Caco-2 (cell line): ENCODE data around the gene PMP22. TPM values are rescaled to one million over a fixed set of nuclear protein-coding genes. Genes with fewer than 3 reads are reported as not detected.

Experiments
- BruUV-seq: library from RNA; stranded (reverse); fragments of 400-500 nt; replicated peaks from 2 replicates; lab custom pipeline; 2021; lab: Mats Ljungman, UMichigan
- CTCF ChIA-PET: fragments of 300-600 bp; sonication (Branson Sonifier 250); formaldehyde crosslinking; loops from one replicate; lab custom pipeline; 2022; ENCODE audit warnings: antibody characterized with exemption; lab: Charles Lee
- POLR2A ChIA-PET: fragments of 300-600 bp; sonication (Branson Sonifier 250); formaldehyde crosslinking; loops from one replicate; lab custom pipeline; 2022; ENCODE audit warnings: antibody characterized with exemption; lab: Charles Lee
- DNase-seq, 2 experiments: peaks; one replicate each; pipeline versions ENCODE4 v3.0.0 to v3.0.0-alpha.2; 2020 to 2022
- H3K27me3 ChIP-seq: replicated peaks from 2 replicates; pipeline ENCODE4 v1.6.0; 2011; ENCODE audit warnings: low read length; ENCODE audit not compliant: control insufficient read depth, insufficient read depth
- H3K36me3 ChIP-seq: 2 replicates; pipeline ENCODE4 v1.5.1; 2011; ENCODE audit warnings: low read length; ENCODE audit not compliant: control insufficient read depth, insufficient read depth
- H3K4me1 ChIP-seq: fragments of 250-450 bp; sonication (Bioruptor Pico); 2 replicates; pipeline ENCODE4 v1.5.1; 2020; ENCODE audit warnings: mild to moderate bottlenecking
- H3K4me3 ChIP-seq: 2 replicates; pipeline ENCODE4 v1.5.1; 2011; ENCODE audit warnings: low read depth, mild to moderate bottlenecking, control low read depth, low read length
- H3K9me3 ChIP-seq: fragments of 250-450 bp; sonication (Bioruptor Pico); 2 replicates; pipeline ENCODE4 v1.5.1; 2020; ENCODE audit warnings: mild to moderate bottlenecking, moderate library complexity
- H3K27ac Mint-ChIP-seq: one replicate; pipeline ENCODE4 v1.8.0; 2022; ENCODE audit warnings: mixed read lengths; ENCODE audit not compliant: unreplicated experiment
- H3K27me3 Mint-ChIP-seq: one replicate; pipeline ENCODE4 v1.8.0; 2022; ENCODE audit warnings: mixed read lengths; ENCODE audit not compliant: insufficient read depth, unreplicated experiment
- H3K36me3 Mint-ChIP-seq: one replicate; pipeline ENCODE4 v1.8.0; 2022; ENCODE audit warnings: mild to moderate bottlenecking, mixed read lengths; ENCODE audit not compliant: insufficient read depth, unreplicated experiment
- H3K4me1 Mint-ChIP-seq: one replicate; pipeline ENCODE4 v1.8.0; 2022; ENCODE audit warnings: low read depth, mixed read lengths; ENCODE audit not compliant: unreplicated experiment
- H3K4me3 Mint-ChIP-seq: one replicate; pipeline ENCODE4 v1.8.0; 2022; ENCODE audit warnings: mild to moderate bottlenecking, moderate library complexity, mixed read lengths; ENCODE audit not compliant: unreplicated experiment
- H3K9me3 Mint-ChIP-seq: one replicate; pipeline ENCODE4 v1.8.0; 2022; ENCODE audit warnings: mixed read lengths; ENCODE audit not compliant: unreplicated experiment
- CTCF ChIP-seq, 2 experiments: fragments of 200-600 bp in 1 of 2; IDR thresholded peaks; 1 replicate in 1 of 2; 2 replicates in 1 of 2; pipeline versions ENCODE4 v1.5.1 to v1.8.0; 2011 to 2022; ENCODE audit warnings: antibody characterized with exemption in 1 of 2, control low read depth in 1 of 2, inconsistent platforms in 1 of 2, low read depth in 1 of 2, low read length in 1 of 2, mild to moderate bottlenecking in 1 of 2, moderate library complexity in 1 of 2; ENCODE audit not compliant: insufficient read depth in 1 of 2, severe bottlenecking in 1 of 2, unreplicated experiment in 1 of 2
- intact Hi-C: fragments of 100-400 bp; cut with micrococcal nuclease; formaldehyde crosslinking; loops from one replicate; pipeline ENCODE4 v1.10.0; 2022; ENCODE audit not compliant: unreplicated experiment
- total RNA-seq: library from RNA; stranded (reverse); gene quantifications from 2 replicates; pipeline ENCODE4 v1.2.3, GENCODE V29; 2022

The PMP22 gene
- total RNA-seq, 1 experiment from 2014 or later = 7.3 TPM

- no peaks in the 10 kb centered on the region for H3K9me3 Mint-ChIP-seq
These were observed 19.0 kb upstream of the PMP22 start for GRCh38 chr17:15284107-15284506.

GRCh38 chr17:15281909-15282308, 16.8 kb upstream of the PMP22 start:
- Histone ChIP-seq H3K36me3 (no peaks in the 10 kb centered on the region), H3K27me3 (no peaks in the 10 kb centered on the region), H3K4me3 (no peak overlapping the region), H3K9me3 (no peaks in the 10 kb centered on the region), H3K4me1 (no peaks in the 10 kb centered on the region)
- TF ChIP-seq CTCF (IDR thresholded peaks at IDR 0.05; ENCODE audit: insufficient read depth in 1 of 2, low read depth in 1 of 2, low read length in 1 of 2, severe bottlenecking in 1 of 2, unreplicated experiment in 1 of 2) = no peak
- intact Hi-C loops = no loop called here
- Mint-ChIP-seq H3K36me3 (no peaks in the 10 kb centered on the region), H3K27me3 (no peaks in the 10 kb centered on the region), H3K4me1 (no peaks in the 10 kb centered on the region), H3K27ac (no peak overlapping the region), H3K9me3 (no peaks in the 10 kb centered on the region), H3K4me3 (no peak overlapping the region)
- POLR2A ChIA-PET = no interaction called here
- CTCF ChIA-PET = no interaction called here
- BruUV-seq = no TSS peak
- no peak for DNase-seq

More at GRCh38 chr17:15284107-15284506, 19.0 kb upstream of the PMP22 start:
- Histone ChIP-seq H3K4me3 (no peak overlapping the region), H3K27me3 (no peaks in the 10 kb centered on the region), H3K9me3 (no peaks in the 10 kb centered on the region), H3K4me1 (no peaks in the 10 kb centered on the region), H3K36me3 (no peaks in the 10 kb centered on the region)
- Mint-ChIP-seq H3K36me3 (no peaks in the 10 kb centered on the region), H3K4me1 (no peaks in the 10 kb centered on the region), H3K4me3 (no peak overlapping the region), H3K27ac (no peak overlapping the region), H3K27me3 (no peaks in the 10 kb centered on the region)
- no peak for DNase-seq
- ChIA-PET POLR2A (no interaction called here), CTCF (no interaction called here)
- intact Hi-C loops = no loop called here
- TF ChIP-seq CTCF (IDR thresholded peaks at IDR 0.05; ENCODE audit: insufficient read depth in 1 of 2, low read depth in 1 of 2, low read length in 1 of 2, severe bottlenecking in 1 of 2, unreplicated experiment in 1 of 2) = no peak
- BruUV-seq = no TSS peak

GRCh38 chr17:15278924-15279477, 13.9 kb upstream of the PMP22 start:
- intact Hi-C loops = no loop called here
- no TSS peak for BruUV-seq
- Mint-ChIP-seq H3K4me3 (no peak overlapping the region), H3K27me3 (no peaks in the 10 kb centered on the region), H3K4me1 (no peaks in the 10 kb centered on the region), H3K27ac (no peak overlapping the region), H3K36me3 (no peaks in the 10 kb centered on the region), H3K9me3 (no peaks in the 10 kb centered on the region)
- no peak for TF ChIP-seq CTCF (IDR thresholded peaks at IDR 0.05; ENCODE audit: insufficient read depth in 1 of 2, low read depth in 1 of 2, low read length in 1 of 2, severe bottlenecking in 1 of 2, unreplicated experiment in 1 of 2)
- no peaks in the 10 kb centered on the region for H3K4me1 ChIP-seq
- no peak for DNase-seq
- no peaks in the 10 kb centered on the region for H3K9me3 ChIP-seq
- H3K27me3 ChIP-seq = no peaks in the 10 kb centered on the region
- POLR2A ChIA-PET = no interaction called here
- CTCF ChIA-PET = no interaction called here
- H3K4me3 ChIP-seq = no peak overlapping the region
- no peaks in the 10 kb centered on the region for H3K36me3 ChIP-seq
